Measurements from ENCODE around the gene S100A10. TPM values are rescaled to one million over a fixed set of nuclear protein-coding genes. Genes with fewer than 3 reads are reported as not detected.

The S100A10 gene
- polyA plus RNA-seq, 4 donors, result 547 to 1,355 (median 1,106) TPM

DNA sequence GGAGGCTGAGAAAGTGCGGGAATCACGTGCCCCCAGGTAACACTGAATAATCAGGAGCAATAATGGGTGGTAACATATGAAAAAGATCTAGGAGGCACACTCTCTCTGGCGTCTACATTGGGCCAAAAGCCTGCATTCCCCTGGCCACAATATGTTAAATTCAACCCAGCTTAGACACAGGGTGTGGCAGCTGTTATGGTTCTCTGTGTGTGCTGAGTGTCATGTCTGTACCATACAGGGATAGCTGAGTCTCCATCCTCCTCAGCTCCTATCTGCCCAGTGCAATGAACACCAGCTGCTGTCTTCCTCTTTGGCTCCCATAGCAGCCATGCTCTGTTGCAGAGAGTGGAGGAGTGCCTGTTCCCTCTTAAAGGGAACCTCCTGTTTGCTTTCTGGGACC lies 28.8 kb upstream of the S100A10 start:
- Histone ChIP-seq H3K27me3 (ENCODE audit: control insufficient read depth in 3 of 3, insufficient read depth in 3 of 3, low read length in 3 of 3) (no peaks in the 10 kb centered on the region), H3K4me3 (ENCODE audit: low read depth in 1 of 3, low read length in 3 of 3) (no peak overlapping the region), H3K9me3 (ENCODE audit: control insufficient read depth in 2 of 2, insufficient read depth in 1 of 2, low read depth in 1 of 2, low read length in 1 of 2) (no peaks in the 10 kb centered on the region), H3K4me1 (ENCODE audit: control insufficient read depth in 3 of 3, insufficient read depth in 2 of 3, low read depth in 1 of 3, low read length in 2 of 3) (no peaks in the 10 kb centered on the region), H3K36me3 (ENCODE audit: control insufficient read depth in 3 of 3, insufficient read depth in 2 of 3, low read depth in 1 of 3, low read length in 3 of 3) (no peaks in the 10 kb centered on the region), H3K27ac (ENCODE audit: low read depth in 1 of 3, low read length in 2 of 3) (no peak overlapping the region)
- no peak for DNase-seq
- FAIRE-seq, result no peak
- WGBS, 3 donors, result 65 to 82% (median 77%) methylated on average over 3 of the region's 3 CpGs

DNA sequence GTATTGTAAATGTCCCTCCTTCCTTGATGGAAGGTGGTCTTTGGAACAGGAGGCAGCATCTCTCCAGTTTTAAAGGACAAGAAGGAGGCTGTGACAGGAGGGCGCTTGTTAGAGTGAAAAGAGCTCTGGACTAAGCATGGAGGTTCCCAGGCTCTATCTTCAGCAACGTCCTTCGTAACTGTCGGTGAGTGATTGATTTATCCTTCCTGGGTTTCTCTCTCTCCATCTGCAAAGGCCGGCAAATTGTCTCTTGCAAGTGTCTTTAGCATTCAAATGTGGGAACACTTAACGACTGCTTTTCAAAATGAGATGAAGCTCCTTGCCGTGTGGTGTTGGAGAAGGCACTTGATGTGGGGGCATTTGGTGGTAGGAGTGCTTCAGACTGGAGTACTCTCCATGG lies 27.9 kb upstream of the S100A10 start:
- 82 to 95% (median 85%) methylated on average over 7 of the region's 7 CpGs for WGBS, 3 donors
- H3K27ac ChIP-seq (ENCODE audit: low read depth in 1 of 3, low read length in 2 of 3), result no peak overlapping the region
- DNase-seq (no peak), FAIRE-seq (no peak)
- no peak overlapping the region for H3K4me3 ChIP-seq (ENCODE audit: low read depth in 1 of 3, low read length in 3 of 3)
- H3K4me1 ChIP-seq (ENCODE audit: control insufficient read depth in 3 of 3, insufficient read depth in 2 of 3, low read depth in 1 of 3, low read length in 2 of 3), result no peaks in the 10 kb centered on the region
- no peaks in the 10 kb centered on the region for H3K9me3 ChIP-seq (ENCODE audit: control insufficient read depth in 2 of 2, insufficient read depth in 1 of 2, low read depth in 1 of 2, low read length in 1 of 2)
- H3K27me3 ChIP-seq (ENCODE audit: control insufficient read depth in 3 of 3, insufficient read depth in 3 of 3, low read length in 3 of 3), result no peaks in the 10 kb centered on the region
- no peaks in the 10 kb centered on the region for H3K36me3 ChIP-seq (ENCODE audit: control insufficient read depth in 3 of 3, insufficient read depth in 2 of 3, low read depth in 1 of 3, low read length in 3 of 3)

DNA sequence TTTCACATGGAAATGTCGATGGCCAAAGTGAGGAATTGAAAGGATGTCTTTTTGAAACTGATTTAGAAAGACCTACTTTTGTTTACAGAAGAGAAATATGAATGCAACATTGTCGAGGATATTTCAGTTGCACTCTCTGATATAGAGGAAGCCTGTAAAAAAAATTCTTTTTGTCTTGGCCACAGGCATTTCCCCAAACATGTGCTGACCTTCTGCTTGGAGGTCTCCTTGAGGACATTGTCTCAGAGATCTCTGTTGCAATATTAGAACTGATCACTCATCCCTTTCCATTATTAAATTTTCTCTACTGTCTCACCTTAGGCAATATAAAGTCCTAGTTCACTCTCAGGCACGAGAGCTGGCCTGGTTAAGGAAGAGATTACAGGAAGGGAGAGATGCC lies 27.2 kb upstream of the S100A10 start:
- no peak for FAIRE-seq
- Histone ChIP-seq H3K36me3 (ENCODE audit: control insufficient read depth in 3 of 3, insufficient read depth in 2 of 3, low read depth in 1 of 3, low read length in 3 of 3) (no peaks in the 10 kb centered on the region), H3K4me3 (ENCODE audit: low read depth in 1 of 3, low read length in 3 of 3) (no peak overlapping the region), H3K9me3 (ENCODE audit: control insufficient read depth in 2 of 2, insufficient read depth in 1 of 2, low read depth in 1 of 2, low read length in 1 of 2) (no peaks in the 10 kb centered on the region), H3K4me1 (ENCODE audit: control insufficient read depth in 3 of 3, insufficient read depth in 2 of 3, low read depth in 1 of 3, low read length in 2 of 3) (no peaks in the 10 kb centered on the region), H3K27ac (ENCODE audit: low read depth in 1 of 3, low read length in 2 of 3) (no peak overlapping the region), H3K27me3 (ENCODE audit: control insufficient read depth in 3 of 3, insufficient read depth in 3 of 3, low read length in 3 of 3) (no peaks in the 10 kb centered on the region)
- no peak for DNase-seq
- 61 to 68% (median 63%) methylated on average over 3 of the region's 3 CpGs for WGBS, 3 donors

DNA sequence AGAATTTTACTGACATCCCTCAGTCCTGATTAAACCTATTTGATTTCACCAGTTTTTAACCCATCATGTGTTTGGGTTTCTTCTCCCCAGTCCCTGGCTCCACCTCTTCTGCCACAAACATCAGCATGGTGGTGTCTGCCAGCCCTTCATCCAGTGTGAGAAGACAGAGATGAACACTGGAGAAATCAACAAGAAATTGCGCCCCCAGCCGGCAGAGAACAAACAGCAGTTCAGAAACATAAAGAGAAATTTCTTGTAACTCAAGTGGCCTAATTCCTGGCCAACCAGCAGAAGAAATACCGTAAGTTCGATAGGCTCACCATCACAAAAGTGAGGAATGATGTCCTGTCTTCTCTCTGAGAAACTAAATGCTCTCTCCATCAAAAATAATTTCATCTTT lies 24.9 kb upstream of the S100A10 start:
- DNase-seq, result no peak
- Histone ChIP-seq H3K4me1 (ENCODE audit: control insufficient read depth in 3 of 3, insufficient read depth in 2 of 3, low read depth in 1 of 3, low read length in 2 of 3) (no peaks in the 10 kb centered on the region), H3K9me3 (ENCODE audit: control insufficient read depth in 2 of 2, insufficient read depth in 1 of 2, low read depth in 1 of 2, low read length in 1 of 2) (no peaks in the 10 kb centered on the region), H3K36me3 (ENCODE audit: control insufficient read depth in 3 of 3, insufficient read depth in 2 of 3, low read depth in 1 of 3, low read length in 3 of 3) (no peaks in the 10 kb centered on the region), H3K27me3 (ENCODE audit: control insufficient read depth in 3 of 3, insufficient read depth in 3 of 3, low read length in 3 of 3) (no peaks in the 10 kb centered on the region), H3K4me3 (ENCODE audit: low read depth in 1 of 3, low read length in 3 of 3) (no peak overlapping the region), H3K27ac (ENCODE audit: low read depth in 1 of 3, low read length in 2 of 3) (no peak overlapping the region)
- WGBS, 3 donors, result 50 to 59% (median 59%) methylated on average over 4 of the region's 4 CpGs
- FAIRE-seq, result no peak

DNA sequence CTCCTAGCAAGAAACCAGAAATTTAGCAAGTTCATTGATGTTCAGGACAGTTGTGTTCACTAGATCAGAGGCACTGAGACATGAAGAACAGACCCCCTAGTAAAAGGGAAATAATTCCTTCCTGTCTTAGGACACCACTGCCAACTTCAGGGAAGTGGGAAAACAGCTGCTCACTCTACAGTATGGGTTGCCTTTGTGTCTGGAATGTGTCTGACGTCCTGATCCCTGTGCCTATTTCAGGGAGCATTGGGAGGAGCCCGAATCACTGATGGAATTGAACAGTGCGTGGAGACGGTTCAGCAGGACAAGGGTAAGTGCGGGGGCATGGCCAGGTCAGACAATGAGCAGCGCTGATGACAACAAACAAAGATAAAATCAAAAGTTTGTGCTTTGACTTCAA lies 22.1 kb upstream of the S100A10 start:
- no peak overlapping the region for H3K27ac ChIP-seq (ENCODE audit: low read depth in 1 of 3, low read length in 2 of 3)
- FAIRE-seq, result no peak
- no peaks in the 10 kb centered on the region for H3K36me3 ChIP-seq (ENCODE audit: control insufficient read depth in 3 of 3, insufficient read depth in 2 of 3, low read depth in 1 of 3, low read length in 3 of 3)
- H3K9me3 ChIP-seq (ENCODE audit: control insufficient read depth in 2 of 2, insufficient read depth in 1 of 2, low read depth in 1 of 2, low read length in 1 of 2), result no peaks in the 10 kb centered on the region
- 63 to 72% (median 68%) methylated on average over 6 of the region's 6 CpGs for WGBS, 3 donors
- no peaks in the 10 kb centered on the region for H3K4me1 ChIP-seq (ENCODE audit: control insufficient read depth in 3 of 3, insufficient read depth in 2 of 3, low read depth in 1 of 3, low read length in 2 of 3)
- DNase-seq, result no peak
- H3K4me3 ChIP-seq (ENCODE audit: low read depth in 1 of 3, low read length in 3 of 3), result no peak overlapping the region
- H3K27me3 ChIP-seq (ENCODE audit: control insufficient read depth in 3 of 3, insufficient read depth in 3 of 3, low read length in 3 of 3), result no peaks in the 10 kb centered on the region

DNA sequence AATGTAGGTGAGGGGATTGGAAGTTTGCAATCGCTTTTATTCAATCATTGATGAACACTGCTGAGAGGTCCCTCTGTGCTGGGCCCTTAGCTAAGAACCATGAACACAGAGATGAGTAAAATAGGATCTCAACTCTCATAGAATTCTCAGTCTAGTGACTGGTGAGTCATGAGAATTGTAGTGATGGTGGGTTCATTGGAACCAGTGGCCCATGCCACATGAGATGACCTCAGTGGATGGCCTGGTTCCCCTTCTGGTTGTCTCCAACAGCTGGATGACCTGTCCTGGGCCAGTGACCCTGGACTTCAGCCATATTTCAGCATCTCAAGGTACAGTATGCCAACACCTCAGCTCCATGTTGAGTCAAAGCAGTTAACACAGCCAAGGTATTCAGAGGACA lies 21.3 kb upstream of the S100A10 start:
- no peaks in the 10 kb centered on the region for H3K36me3 ChIP-seq (ENCODE audit: control insufficient read depth in 3 of 3, insufficient read depth in 2 of 3, low read depth in 1 of 3, low read length in 3 of 3)
- no peak overlapping the region for H3K4me3 ChIP-seq (ENCODE audit: low read depth in 1 of 3, low read length in 3 of 3)
- H3K27ac ChIP-seq (ENCODE audit: low read depth in 1 of 3, low read length in 2 of 3), result no peak overlapping the region
- DNase-seq, result no peak
- 95 to 100% (median 96%) methylated on average over 1 of the region's 1 CpG for WGBS, 3 donors
- H3K27me3 ChIP-seq (ENCODE audit: control insufficient read depth in 3 of 3, insufficient read depth in 3 of 3, low read length in 3 of 3), result no peaks in the 10 kb centered on the region
- H3K9me3 ChIP-seq (ENCODE audit: control insufficient read depth in 2 of 2, insufficient read depth in 1 of 2, low read depth in 1 of 2, low read length in 1 of 2), result no peaks in the 10 kb centered on the region
- no peaks in the 10 kb centered on the region for H3K4me1 ChIP-seq (ENCODE audit: control insufficient read depth in 3 of 3, insufficient read depth in 2 of 3, low read depth in 1 of 3, low read length in 2 of 3)
- FAIRE-seq, result no peak

DNA sequence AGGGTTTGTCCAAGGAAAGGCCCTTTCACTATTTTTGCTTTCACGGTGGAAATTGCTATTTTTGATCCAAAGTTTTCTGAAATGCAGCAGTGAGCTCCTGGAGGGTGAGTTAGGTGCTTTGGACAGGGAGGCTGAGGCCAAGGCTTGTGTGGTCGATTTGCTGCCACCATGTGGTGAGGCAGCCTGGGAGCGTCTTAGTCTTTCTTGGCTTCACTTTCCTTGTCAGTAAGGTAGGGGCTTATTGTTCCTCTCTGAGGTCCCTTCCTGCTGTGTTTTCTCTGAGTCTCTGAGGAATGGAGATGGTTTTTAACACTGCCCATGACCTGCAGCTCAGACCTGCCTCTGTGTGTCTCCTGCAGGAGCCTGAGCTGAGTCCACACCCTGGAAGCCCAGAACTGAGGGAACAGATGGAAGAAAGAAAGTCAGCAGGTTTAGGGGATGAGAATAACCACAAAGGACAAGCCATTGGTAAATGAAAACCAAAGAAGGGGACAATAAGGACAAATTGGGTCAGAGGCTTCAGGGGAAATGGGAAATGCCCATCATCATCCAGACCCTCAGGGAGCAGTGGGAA lies 20.1 kb upstream of the S100A10 start:
- H3K36me3 ChIP-seq (ENCODE audit: control insufficient read depth in 3 of 3, insufficient read depth in 2 of 3, low read depth in 1 of 3, low read length in 3 of 3), result no peaks in the 10 kb centered on the region
- H3K27me3 ChIP-seq (ENCODE audit: control insufficient read depth in 3 of 3, insufficient read depth in 3 of 3, low read length in 3 of 3), result no peaks in the 10 kb centered on the region
- FAIRE-seq (no peak), DNase-seq (peak; percentile 57 to 68)
- peaks cover 0 to 3% (median 0%) of the 10 kb centered on the region in 3 donors for H3K4me1 ChIP-seq (ENCODE audit: control insufficient read depth in 3 of 3, insufficient read depth in 2 of 3, low read depth in 1 of 3, low read length in 2 of 3)
- no peaks in the 10 kb centered on the region for H3K9me3 ChIP-seq (ENCODE audit: control insufficient read depth in 2 of 2, insufficient read depth in 1 of 2, low read depth in 1 of 2, low read length in 1 of 2)
- 4 to 11% (median 4%) methylated on average over 3 of the region's 3 CpGs for WGBS, 3 donors
- H3K27ac ChIP-seq (ENCODE audit: low read depth in 1 of 3, low read length in 2 of 3), result no peak overlapping the region
- H3K4me3 ChIP-seq (ENCODE audit: low read depth in 1 of 3, low read length in 3 of 3), result no peak overlapping the region

DNA sequence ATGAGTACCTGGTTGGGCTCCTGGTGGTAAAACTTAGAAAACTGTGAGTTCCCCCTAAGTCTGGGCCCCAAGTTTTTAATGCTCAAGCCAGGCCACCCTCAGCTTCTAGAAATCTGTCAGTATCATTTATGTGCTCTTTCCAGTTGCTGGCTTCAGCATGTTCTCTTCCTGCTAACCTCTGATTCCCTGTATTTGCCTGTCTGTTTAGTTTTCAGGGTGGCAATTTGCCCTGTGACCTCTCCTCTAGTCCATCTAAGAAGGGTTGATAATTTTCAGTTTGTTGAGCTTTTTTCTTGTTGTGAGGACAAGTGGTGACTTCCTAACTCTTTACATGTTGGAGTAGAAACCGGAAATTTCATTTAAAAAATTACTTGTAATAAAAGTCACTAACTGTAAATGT lies 16.0 kb upstream of the S100A10 start:
- no peak for FAIRE-seq
- no peak overlapping the region for H3K27ac ChIP-seq (ENCODE audit: low read depth in 1 of 3, low read length in 2 of 3)
- H3K9me3 ChIP-seq (ENCODE audit: control insufficient read depth in 2 of 2, insufficient read depth in 1 of 2, low read depth in 1 of 2, low read length in 1 of 2), result no peaks in the 10 kb centered on the region

DNA sequence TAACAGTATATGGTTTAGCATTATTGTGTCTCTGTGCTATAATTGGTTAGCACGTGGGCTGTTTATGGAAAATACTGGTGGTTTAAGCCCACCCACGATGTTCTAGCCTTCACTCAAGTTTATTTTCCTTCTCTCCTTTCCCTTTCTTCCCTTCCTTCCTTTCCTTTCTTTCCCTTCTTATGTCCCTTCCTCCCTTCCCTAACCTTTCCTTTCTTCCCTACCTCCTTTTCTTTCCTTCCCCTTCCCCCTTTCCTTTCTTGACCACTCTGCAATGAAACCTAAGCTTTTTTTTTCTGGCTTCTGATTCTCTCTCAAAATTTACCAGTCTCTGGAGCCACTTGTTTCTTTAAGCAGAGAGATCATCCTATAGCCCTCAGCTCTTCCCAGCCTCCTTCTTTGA lies 13.4 kb upstream of the S100A10 start:
- DNase-seq (no peak), FAIRE-seq (no peak)
- Histone ChIP-seq H3K9me3 (ENCODE audit: control insufficient read depth in 2 of 2, insufficient read depth in 1 of 2, low read depth in 1 of 2, low read length in 1 of 2) (no peaks in the 10 kb centered on the region), H3K27ac (ENCODE audit: low read depth in 1 of 3, low read length in 2 of 3) (no peak overlapping the region), H3K4me3 (ENCODE audit: low read depth in 1 of 3, low read length in 3 of 3) (no peak overlapping the region), H3K27me3 (ENCODE audit: control insufficient read depth in 3 of 3, insufficient read depth in 3 of 3, low read length in 3 of 3) (no peaks in the 10 kb centered on the region), H3K4me1 (ENCODE audit: control insufficient read depth in 3 of 3, insufficient read depth in 2 of 3, low read depth in 1 of 3, low read length in 2 of 3) (peaks cover 0 to 5% (median 0%) of the 10 kb centered on the region in 3 donors), H3K36me3 (ENCODE audit: control insufficient read depth in 3 of 3, insufficient read depth in 2 of 3, low read depth in 1 of 3, low read length in 3 of 3) (no peaks in the 10 kb centered on the region)
- WGBS, 3 donors, result 42 to 70% (median 50%) methylated on average over 2 of the region's 2 CpGs

More for the DNA sequence above, 16.0 kb upstream of the S100A10 start:
- WGBS, 3 donors, result 84 to 94% (median 92%) methylated on average over 1 of the region's 1 CpG
- H3K36me3 ChIP-seq (ENCODE audit: control insufficient read depth in 3 of 3, insufficient read depth in 2 of 3, low read depth in 1 of 3, low read length in 3 of 3), result no peaks in the 10 kb centered on the region
- H3K4me3 ChIP-seq (ENCODE audit: low read depth in 1 of 3, low read length in 3 of 3), result no peak overlapping the region
- H3K4me1 ChIP-seq (ENCODE audit: control insufficient read depth in 3 of 3, insufficient read depth in 2 of 3, low read depth in 1 of 3, low read length in 2 of 3), result peaks cover 0 to 3% (median 0%) of the 10 kb centered on the region in 3 donors
- no peak for DNase-seq
- no peaks in the 10 kb centered on the region for H3K27me3 ChIP-seq (ENCODE audit: control insufficient read depth in 3 of 3, insufficient read depth in 3 of 3, low read length in 3 of 3)
